ENCODE measurements around the gene CCSER2.

GRCh38 chr10:84537447-84537931, 209.1 kb downstream of the CCSER2 start:
- TF ChIP-seq EZH2 (IDR thresholded peaks at IDR 0.05) (no peak), POLR2AphosphoS5 (IDR thresholded peaks at IDR 0.05; ENCODE audit: borderline replicate concordance, low read depth, low read length) (no peak)

Measured in SK-N-MC (cell line).